C4-2B (cell line): ENCODE measurements around the gene GABARAPL1.

Source experiments
- CTCF ChIP-seq: fragments of 450-650 bp; conservative IDR thresholded peaks from 2 replicates; pipeline ENCODE4 v1.5.1; 2017; ENCODE audit warnings: mild to moderate bottlenecking
- ZFX ChIP-seq: fragments of 450-650 bp; IDR thresholded peaks from 2 replicates; pipeline ENCODE4 v1.6.1; 2017

DNA sequence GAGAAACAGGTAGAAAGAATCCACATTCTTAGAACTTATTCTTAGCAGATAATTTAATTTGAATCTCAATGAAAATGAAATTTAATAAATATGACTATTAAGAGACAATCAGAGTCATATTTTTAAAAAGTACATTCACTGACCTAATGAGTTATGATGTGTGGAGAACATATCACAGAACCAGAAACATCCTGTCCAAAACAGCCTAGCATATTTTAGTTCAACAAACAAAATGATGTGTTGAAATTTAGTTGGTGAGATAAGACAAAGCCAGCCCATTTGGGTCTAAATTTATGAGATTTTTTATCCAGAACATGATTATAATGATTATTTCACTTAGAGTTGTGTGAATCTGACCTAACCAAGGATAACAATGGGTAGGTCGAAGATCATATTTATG, 25.8 kb downstream of the GABARAPL1 start:
- no peak for TF ChIP-seq CTCF
- TF ChIP-seq ZFX = no peak
